ENCODE data around the gene NODAL.

NODAL gene

GRCh38 chr10:70462349-70462984, 21.0 kb upstream of the NODAL start:
- DNase-seq, result no peak

- DNase-seq, result no peak
Observed at GRCh38 chr10:70461397-70462348, 20.2 kb upstream of the NODAL start.

- DNase-seq, result no peak
Observed at GRCh38 chr10:70459774-70460490, 18.5 kb upstream of the NODAL start.

GRCh38 chr10:70459061-70459773, 17.7 kb upstream of the NODAL start:
- DNase-seq, result no peak

- DNase-seq, result no peak
Observed at GRCh38 chr10:70458329-70459060, 17.0 kb upstream of the NODAL start.

GRCh38 chr10:70457759-70458305, 16.4 kb upstream of the NODAL start:
- no peak for DNase-seq

- no peak for DNase-seq
Observed at GRCh38 chr10:70456164-70456563, 14.7 kb upstream of the NODAL start.

GRCh38 chr10:70455213-70455630, 13.7 kb upstream of the NODAL start:
- no peak for DNase-seq

- no peak for DNase-seq
Observed at GRCh38 chr10:70448236-70448635, 6.8 kb upstream of the NODAL start.

GRCh38 chr10:70445718-70446657, 4.5 kb upstream of the NODAL start:
- no peak for DNase-seq

- DNase-seq, result no peak
Observed at GRCh38 chr10:70444744-70445143, 3.3 kb upstream of the NODAL start.

- DNase-seq, result no peak
Observed at GRCh38 chr10:70442332-70442988, 979 bp upstream of the NODAL start.

- DNase-seq, result no peak
Observed at GRCh38 chr10:70441895-70442309, 421 bp upstream of the NODAL start.

GRCh38 chr10:70440296-70441160, 953 bp downstream of the NODAL start:
- DNase-seq, result no peak

GRCh38 chr10:70437721-70438120, 3.8 kb downstream of the NODAL start:
- DNase-seq, result no peak

- DNase-seq, result no peak
Observed at GRCh38 chr10:70435241-70436085, 6.0 kb downstream of the NODAL start.

- no peak for DNase-seq
Observed at GRCh38 chr10:70433581-70434280, 7.8 kb downstream of the NODAL start.

Measured in activated gamma-delta T cell (primary cell).